ENCODE measurements around the gene PNPLA1. TPM values are rescaled to one million over a fixed set of nuclear protein-coding genes. Genes with fewer than 3 reads are reported as not detected.

Gene PNPLA1
- total and polyA plus RNA-seq, 8 donors: 0.38 to 2.2 (median 0.60) TPM; not detected in 4

GRCh38 chr6:36350082-36350481 lies 80.2 kb downstream of the PNPLA1 start:
- Histone ChIP-seq H3K4me1 (peaks cover 7 to 23% (median 16%) of the 10 kb centered on the region in 4 donors), H3K27ac (peak overlapping the region in 3 of 5 donors; percentile 4 to 48 (median 38)), H3K4me3 (no peak overlapping the region), H3K36me3 (no peaks in the 10 kb centered on the region), H3K27me3 (no peaks in the 10 kb centered on the region), H3K9me3 (no peaks in the 10 kb centered on the region)
- TF ChIP-seq POLR2AphosphoS5 (IDR thresholded peaks at IDR 0.05) (no peak), CTCF (IDR thresholded peaks at IDR 0.05) (no peak), EP300 (IDR thresholded peaks at IDR 0.05) (no peak), POLR2A (IDR thresholded peaks at IDR 0.05) (no peak)
- intact Hi-C loops (cut with DNase I; ENCODE audit: low total_unique reads): no loop called here
- WGBS, 5 donors: 63 to 89% (median 76%) methylated on average over 4 of the region's 4 CpGs
- no peak for DNase-seq

- 35 to 52% (median 36%) methylated on average over 15 of the region's 15 CpGs for WGBS, 5 donors
- Histone ChIP-seq H3K4me3 (no peak overlapping the region), H3K4me1 (peaks cover 7 to 23% (median 15%) of the 10 kb centered on the region in 4 donors), H3K27me3 (no peaks in the 10 kb centered on the region), H3K27ac (peak overlapping the region; percentile 38 to 63 (median 48)), H3K9me3 (no peaks in the 10 kb centered on the region), H3K36me3 (no peaks in the 10 kb centered on the region)
- peak; percentile 34 to 80 for DNase-seq
- TF ChIP-seq POLR2A (IDR thresholded peaks at IDR 0.05): no peak
- TF ChIP-seq POLR2AphosphoS5 (IDR thresholded peaks at IDR 0.05): peak in 2 of 3 donors; percentile 66 to 85
- TF ChIP-seq CTCF (IDR thresholded peaks at IDR 0.05): no peak
- TF ChIP-seq EP300 (IDR thresholded peaks at IDR 0.05): no peak
- intact Hi-C loops (cut with DNase I; ENCODE audit: low total_unique reads): no loop called here
These were observed 81.1 kb downstream of the PNPLA1 start for GRCh38 chr6:36350681-36351571.

DNA sequence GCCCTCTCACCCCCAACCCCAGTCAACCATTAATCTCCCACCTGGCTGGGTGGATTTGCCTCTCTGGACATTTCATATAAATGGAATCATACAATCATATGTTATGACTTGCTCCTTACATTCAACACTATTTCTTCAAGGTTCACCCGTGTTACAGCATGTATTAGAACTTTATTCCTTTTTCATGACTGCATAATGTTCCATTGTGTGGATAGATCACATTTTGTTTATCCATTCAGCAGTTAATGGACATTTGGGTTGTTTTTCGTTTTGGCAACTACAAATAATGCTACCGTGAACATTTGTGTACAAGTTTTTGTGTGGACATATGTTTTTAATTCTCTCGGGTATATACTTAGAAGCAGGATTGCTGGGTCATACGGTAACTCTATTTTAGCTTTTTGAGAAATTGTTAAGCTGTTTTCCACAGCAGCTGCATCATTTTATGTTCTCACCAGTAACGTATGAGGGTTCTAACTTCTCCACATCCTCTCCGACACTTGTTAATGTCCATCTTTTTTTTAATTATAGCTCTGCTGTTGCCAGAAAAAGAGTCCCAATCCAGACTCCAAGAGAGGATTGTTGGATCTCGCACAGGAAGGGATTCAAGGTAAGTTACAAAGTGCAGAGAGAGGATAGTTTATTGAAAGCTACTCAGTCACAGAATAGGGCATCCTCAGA lies 82.8 kb downstream of the PNPLA1 start:
- H3K9me3 ChIP-seq: no peaks in the 10 kb centered on the region
- no peaks in the 10 kb centered on the region for H3K36me3 ChIP-seq
- no peak for TF ChIP-seq POLR2A (IDR thresholded peaks at IDR 0.05)
- TF ChIP-seq EP300 (IDR thresholded peaks at IDR 0.05): no peak
- TF ChIP-seq CTCF (IDR thresholded peaks at IDR 0.05): no peak
- no peak for TF ChIP-seq POLR2AphosphoS5 (IDR thresholded peaks at IDR 0.05)
- DNase-seq: no peak
- WGBS, 5 donors: 85 to 92% (median 87%) methylated on average over 8 of the region's 8 CpGs
- no peaks in the 10 kb centered on the region for H3K27me3 ChIP-seq
- H3K4me3 ChIP-seq: no peak overlapping the region
- H3K4me1 ChIP-seq: peaks cover 7 to 23% (median 13%) of the 10 kb centered on the region in 4 donors
- intact Hi-C loops (cut with DNase I; ENCODE audit: low total_unique reads): no loop called here
- H3K27ac ChIP-seq: no peak overlapping the region

DNA sequence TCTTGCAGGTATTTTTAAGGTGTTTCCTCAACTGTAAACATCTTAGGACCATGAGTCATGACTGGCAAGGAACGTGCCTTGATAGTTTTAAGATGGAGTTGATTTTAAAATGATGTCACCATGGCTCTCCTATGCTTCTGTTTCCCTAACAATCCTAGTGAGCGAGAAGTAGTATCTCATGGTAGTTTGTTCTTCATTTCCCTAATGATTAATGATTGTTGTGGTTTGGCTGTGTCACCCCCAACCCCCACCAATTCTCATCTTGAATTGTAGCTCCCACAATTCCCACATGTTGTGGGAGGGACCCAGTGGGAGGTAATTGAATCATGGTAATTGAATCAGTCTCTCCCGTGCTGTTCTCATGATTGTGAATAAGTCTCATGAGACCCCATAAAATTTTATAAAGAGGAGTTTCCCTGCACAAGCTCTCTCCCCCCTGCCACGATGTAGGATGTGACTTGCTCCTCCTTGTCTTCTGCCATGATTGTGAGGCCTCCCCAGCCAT lies 83.6 kb downstream of the PNPLA1 start:
- Histone ChIP-seq H3K4me3 (no peak overlapping the region), H3K36me3 (no peaks in the 10 kb centered on the region), H3K4me1 (peaks cover 8 to 30% (median 17%) of the 10 kb centered on the region in 4 donors), H3K27ac (no peak overlapping the region), H3K27me3 (no peaks in the 10 kb centered on the region), H3K9me3 (no peaks in the 10 kb centered on the region)
- 57 to 73% (median 62%) methylated on average over 4 of the region's 4 CpGs for WGBS, 5 donors
- DNase-seq: peak in 1 of 2 donors; percentile 29
- intact Hi-C loops (cut with DNase I; ENCODE audit: low total_unique reads): no loop called here
- TF ChIP-seq CTCF (IDR thresholded peaks at IDR 0.05) (no peak), POLR2AphosphoS5 (IDR thresholded peaks at IDR 0.05) (peak in 1 of 3 donors; percentile 13), POLR2A (IDR thresholded peaks at IDR 0.05) (no peak), EP300 (IDR thresholded peaks at IDR 0.05) (no peak)

Measured in stomach (tissue), 9 donors.